ENCODE measurements around the gene R3HCC1L.

DNA sequence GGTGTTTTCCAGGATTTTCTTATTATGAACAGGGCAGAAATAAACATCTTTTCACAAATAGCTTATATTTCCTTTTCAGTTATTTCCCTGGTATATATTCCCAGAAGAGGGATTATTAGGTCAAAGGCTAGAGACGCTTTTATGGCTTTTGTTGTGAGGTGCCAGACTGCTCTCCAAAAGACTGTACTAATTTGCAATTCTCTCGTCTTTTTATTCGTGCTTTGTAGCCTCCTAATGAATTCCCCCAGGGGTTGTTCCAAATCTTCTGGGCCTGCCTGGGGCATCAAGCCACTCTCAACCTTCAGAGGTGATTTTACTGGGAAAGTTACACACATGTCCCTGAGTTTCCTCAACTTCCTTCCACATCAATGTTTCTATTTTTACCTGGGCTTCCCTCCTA is 34.0 kb upstream of the R3HCC1L start:
- TF ChIP-seq RAD21 (IDR thresholded peaks at IDR 0.05; ENCODE audit: low read length) (no peak), POLR2A (IDR thresholded peaks at IDR 0.05; ENCODE audit: low read depth, low read length) (no peak), CHD1 (IDR thresholded peaks at IDR 0.05; ENCODE audit: low read depth, low read length) (no peak), MAFK (IDR thresholded peaks at IDR 0.05; ENCODE audit: low read depth, low read length) (no peak), MXI1 (IDR thresholded peaks at IDR 0.05; ENCODE audit: borderline replicate concordance, low read depth, low read length) (no peak), CEBPB (IDR thresholded peaks at IDR 0.05; ENCODE audit: low read depth, low read length) (no peak)
- TF ChIP-seq, protein P1, sequence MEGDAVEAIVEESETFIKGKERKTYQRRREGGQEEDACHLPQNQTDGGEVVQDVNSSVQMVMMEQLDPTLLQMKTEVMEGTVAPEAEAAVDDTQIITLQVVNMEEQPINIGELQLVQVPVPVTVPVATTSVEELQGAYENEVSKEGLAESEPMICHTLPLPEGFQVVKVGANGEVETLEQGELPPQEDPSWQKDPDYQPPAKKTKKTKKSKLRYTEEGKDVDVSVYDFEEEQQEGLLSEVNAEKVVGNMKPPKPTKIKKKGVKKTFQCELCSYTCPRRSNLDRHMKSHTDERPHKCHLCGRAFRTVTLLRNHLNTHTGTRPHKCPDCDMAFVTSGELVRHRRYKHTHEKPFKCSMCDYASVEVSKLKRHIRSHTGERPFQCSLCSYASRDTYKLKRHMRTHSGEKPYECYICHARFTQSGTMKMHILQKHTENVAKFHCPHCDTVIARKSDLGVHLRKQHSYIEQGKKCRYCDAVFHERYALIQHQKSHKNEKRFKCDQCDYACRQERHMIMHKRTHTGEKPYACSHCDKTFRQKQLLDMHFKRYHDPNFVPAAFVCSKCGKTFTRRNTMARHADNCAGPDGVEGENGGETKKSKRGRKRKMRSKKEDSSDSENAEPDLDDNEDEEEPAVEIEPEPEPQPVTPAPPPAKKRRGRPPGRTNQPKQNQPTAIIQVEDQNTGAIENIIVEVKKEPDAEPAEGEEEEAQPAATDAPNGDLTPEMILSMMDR (conservative IDR thresholded peaks at IDR 0.05; ENCODE audit: low read depth, low read length): no peak
